HepG2 (cell line): ENCODE data around the gene COL9A3. TPM values are rescaled to one million over a fixed set of nuclear protein-coding genes. Genes with fewer than 3 reads are reported as not detected.

Experiments
- CHD2 ChIP-seq: IDR thresholded peaks from 2 replicates; pipeline ENCODE4 v1.6.1; 2011; ENCODE audit warnings: low read depth, low read length, improper control_type of control experiment
- GABPB1 ChIP-seq: IDR thresholded peaks from 2 replicates; pipeline ENCODE4 v1.6.1; 2016; ENCODE audit warnings: mild to moderate bottlenecking, missing genetic modification reagents, moderate library complexity, missing compliant biosample characterization
- MED13 ChIP-seq: sonication (generic); formaldehyde crosslinking; IDR thresholded peaks from 2 replicates; pipeline ENCODE4 v1.5.0; 2020; ENCODE audit warnings: missing genetic modification reagents
- NCOA5 ChIP-seq: sonication (generic); formaldehyde crosslinking; IDR thresholded peaks from 2 replicates; pipeline ENCODE4 v1.4.0; 2020; ENCODE audit warnings: missing genetic modification reagents
- PCBP2 ChIP-seq: fragments of 200-400 bp; formaldehyde crosslinking; optimal IDR thresholded peaks from 2 replicates; pipeline ENCODE3; 2018; ENCODE audit warnings: low read length, low read depth; ENCODE audit not compliant: poor library complexity, severe bottlenecking
- POLR2AphosphoS5 ChIP-seq: IDR thresholded peaks from 2 replicates; pipeline ENCODE4 v1.6.1; 2012; ENCODE audit warnings: low read depth, low read length
- SAFB2 ChIP-seq: sonication (generic); formaldehyde crosslinking; IDR thresholded peaks from 2 replicates; pipeline ENCODE4 v1.5.1; 2020; ENCODE audit warnings: missing genetic modification reagents, low read depth, mild to moderate bottlenecking, borderline replicate concordance
- SRY ChIP-seq: sonication (generic); formaldehyde crosslinking; IDR thresholded peaks from 2 replicates; pipeline ENCODE4 v1.8.0; 2022; ENCODE audit warnings: mild to moderate bottlenecking, missing genetic modification reagents
- TFAP4 ChIP-seq: sonication (generic); IDR thresholded peaks from 2 replicates; pipeline ENCODE4 v1.6.1; 2016; ENCODE audit warnings: low read depth, borderline replicate concordance
- TRIM22 ChIP-seq: fragments of 450-650 bp; IDR thresholded peaks from 2 replicates; pipeline ENCODE4 v1.6.1; 2017
- ZBTB33 ChIP-seq: sonication (generic); formaldehyde crosslinking; IDR thresholded peaks from 2 replicates; pipeline ENCODE4 v1.4.0; 2020; ENCODE audit warnings: missing genetic modification reagents
- ZBTB46 ChIP-seq: sonication (generic); formaldehyde crosslinking; IDR thresholded peaks from 2 replicates; pipeline ENCODE4 v1.4.0; 2020; ENCODE audit warnings: mild to moderate bottlenecking, missing genetic modification reagents, borderline replicate concordance
- ZFY ChIP-seq: sonication (generic); formaldehyde crosslinking; IDR thresholded peaks from 2 replicates; pipeline ENCODE4 v1.4.0; 2020; ENCODE audit warnings: missing genetic modification reagents
- ZNF101 ChIP-seq: sonication (generic); formaldehyde crosslinking; IDR thresholded peaks from 2 replicates; pipeline ENCODE4 v1.4.0; 2020; ENCODE audit warnings: mild to moderate bottlenecking, low read depth, missing genetic modification reagents, borderline replicate concordance
- ZNF180 ChIP-seq: sonication (generic); formaldehyde crosslinking; IDR thresholded peaks from 2 replicates; pipeline ENCODE4 v1.4.0; 2020; ENCODE audit warnings: low read depth, missing genetic modification reagents, borderline replicate concordance
- ZNF382 ChIP-seq: sonication (generic); formaldehyde crosslinking; IDR thresholded peaks from 2 replicates; pipeline ENCODE4 v1.5.0; 2020; ENCODE audit warnings: missing genetic modification reagents, mild to moderate bottlenecking, borderline replicate concordance
- ZNF441 ChIP-seq: sonication (generic); formaldehyde crosslinking; IDR thresholded peaks from 2 replicates; pipeline ENCODE4 v1.7.0; 2021; ENCODE audit warnings: missing genetic modification reagents, borderline replicate concordance
- ZNF563 ChIP-seq: sonication (generic); formaldehyde crosslinking; IDR thresholded peaks from 2 replicates; pipeline ENCODE4 v1.8.0; 2022; ENCODE audit warnings: mild to moderate bottlenecking, moderate library complexity, missing genetic modification reagents
- ZNF672 ChIP-seq: sonication (generic); formaldehyde crosslinking; IDR thresholded peaks from 2 replicates; pipeline ENCODE4 v1.8.1; 2022; ENCODE audit warnings: missing genetic modification reagents
- ZSCAN5A ChIP-seq: sonication (generic); formaldehyde crosslinking; IDR thresholded peaks from 2 replicates; pipeline ENCODE4 v1.8.0; 2022; ENCODE audit warnings: mild to moderate bottlenecking, missing genetic modification reagents, borderline replicate concordance
- ZUFSP ChIP-seq: sonication (generic); formaldehyde crosslinking; IDR thresholded peaks from 2 replicates; pipeline ENCODE4 v1.9.0; 2021; ENCODE audit warnings: missing genetic modification reagents, mild to moderate bottlenecking, borderline replicate concordance
- polyA plus RNA-seq, 8 experiments: library from polyadenylated mRNA; depleted of rRNA in 3 of 8; stranded (reverse) in 7 of 8; unstranded in 1 of 8; fragments of >200 nt; fragmentation: Illumina TruSeq in 4 of 8; extraction: Trizol in 4 of 8; gene quantifications; 2 replicates each; pipeline versions ENCODE4 v1.2.1 to v1.2.3, GENCODE V29; 2011 to 2016; ENCODE audit warnings: low read depth in 4 of 8, missing spikeins in 1 of 8, mixed read lengths in 1 of 8; ENCODE audit not compliant: insufficient read depth in 1 of 8
- total RNA-seq, 5 experiments: library from RNA; depleted of rRNA; stranded (reverse); fragments of >200 nt; fragmentation: Illumina TruSeq; extraction: Trizol; gene quantifications; 2 replicates each; pipeline ENCODE4 v1.2.3, GENCODE V29; 2016; ENCODE audit warnings: low read depth in 1 of 5

Gene COL9A3
- total and polyA plus RNA-seq, 2 of the 13 experiments (the other 11 are each of a cell fraction or from before 2014, with no cell fraction given) = 155 to 204 TPM

GRCh38 chr20:62817975-62818591 lies 1.2 kb downstream of the COL9A3 start (continued):
- TF ChIP-seq ZSCAN5A (CRISPR knock-in tag) = no peak
- no peak for TF ChIP-seq SAFB2 (CRISPR knock-in tag)
- no peak for TF ChIP-seq NCOA5
- no peak for TF ChIP-seq ZNF101 (CRISPR knock-in tag)
- TF ChIP-seq POLR2AphosphoS5 = no peak
- TF ChIP-seq MED13 (CRISPR knock-in tag) = no peak; the same call in 1 of the 2 replicates
- TF ChIP-seq ZUFSP (CRISPR knock-in tag) = no peak
- TF ChIP-seq ZFY (CRISPR knock-in tag) = no peak
- no peak for TF ChIP-seq GABPB1
- no peak for TF ChIP-seq ZNF382
- TF ChIP-seq ZBTB46 (CRISPR knock-in tag) = no peak
- TF ChIP-seq SRY = no peak
- no peak for TF ChIP-seq PCBP2
- no peak for TF ChIP-seq ZBTB33
- no peak for TF ChIP-seq ZNF441 (CRISPR knock-in tag)
- no peak for TF ChIP-seq ZNF672
- no peak for TF ChIP-seq ZNF563 (CRISPR knock-in tag)
- TF ChIP-seq TFAP4 = no peak
- no peak for TF ChIP-seq CHD2
- TF ChIP-seq ZNF180 (CRISPR knock-in tag) = no peak
- TF ChIP-seq TRIM22 = no peak
